ENCODE measurements around the gene TMEM108. TPM values are rescaled to one million over a fixed set of nuclear protein-coding genes. Genes with fewer than 3 reads are reported as not detected.

TMEM108 gene
- total RNA-seq, 1 experiment from 2014 or later, result not detected

- Mint-ChIP-seq H3K27ac (ENCODE audit: low read depth, unreplicated experiment) (no peak overlapping the region), H3K4me3 (ENCODE audit: unreplicated experiment) (no peak overlapping the region), H3K9me3 (ENCODE audit: unreplicated experiment) (no peaks in the 10 kb centered on the region), H3K27me3 (ENCODE audit: insufficient read depth, unreplicated experiment) (peaks cover 45% of the 10 kb centered on the region), H3K4me1 (ENCODE audit: insufficient read depth, unreplicated experiment) (no peaks in the 10 kb centered on the region), H3K36me3 (ENCODE audit: insufficient read depth, unreplicated experiment) (no peaks in the 10 kb centered on the region)
- no peak for DNase-seq (ENCODE audit: unreplicated experiment)
- TF ChIP-seq CTCF (IDR thresholded peaks at IDR 0.05; ENCODE audit: unreplicated experiment), result no peak
- intact Hi-C loops (cut with micrococcal nuclease), result no loop called here
- ChIA-PET POLR2A (no interaction called here), CTCF (no interaction called here)
- no TSS peak for BruUV-seq (replicated peaks)
Observed at GRCh38 chr3:133270631-133271030, 232.4 kb downstream of the TMEM108 start.

GRCh38 chr3:133271042-133271441 lies 232.9 kb downstream of the TMEM108 start:
- POLR2A ChIA-PET, result no interaction called here
- no peak overlapping the region for H3K4me3 Mint-ChIP-seq (ENCODE audit: unreplicated experiment)
- no TSS peak for BruUV-seq (replicated peaks)
- no peak overlapping the region for H3K27ac Mint-ChIP-seq (ENCODE audit: low read depth, unreplicated experiment)
- H3K27me3 Mint-ChIP-seq (ENCODE audit: insufficient read depth, unreplicated experiment), result peaks cover 41% of the 10 kb centered on the region
- no peaks in the 10 kb centered on the region for H3K9me3 Mint-ChIP-seq (ENCODE audit: unreplicated experiment)
- CTCF ChIA-PET, result no interaction called here
- no peak for TF ChIP-seq CTCF (IDR thresholded peaks at IDR 0.05; ENCODE audit: unreplicated experiment)
- intact Hi-C loops (cut with micrococcal nuclease), result no loop called here
- H3K36me3 Mint-ChIP-seq (ENCODE audit: insufficient read depth, unreplicated experiment), result no peaks in the 10 kb centered on the region
- DNase-seq (ENCODE audit: unreplicated experiment), result no peak
- no peaks in the 10 kb centered on the region for H3K4me1 Mint-ChIP-seq (ENCODE audit: insufficient read depth, unreplicated experiment)

GRCh38 chr3:133271539-133271938 lies 233.3 kb downstream of the TMEM108 start:
- H3K27me3 Mint-ChIP-seq (ENCODE audit: insufficient read depth, unreplicated experiment), result peaks cover 37% of the 10 kb centered on the region
- POLR2A ChIA-PET, result no interaction called here
- DNase-seq (ENCODE audit: unreplicated experiment), result no peak
- H3K9me3 Mint-ChIP-seq (ENCODE audit: unreplicated experiment), result no peaks in the 10 kb centered on the region
- no peak overlapping the region for H3K4me3 Mint-ChIP-seq (ENCODE audit: unreplicated experiment)
- BruUV-seq (replicated peaks), result no TSS peak
- H3K36me3 Mint-ChIP-seq (ENCODE audit: insufficient read depth, unreplicated experiment), result no peaks in the 10 kb centered on the region
- H3K27ac Mint-ChIP-seq (ENCODE audit: low read depth, unreplicated experiment), result no peak overlapping the region
- CTCF ChIA-PET, result interaction anchor here (0.7 to 0.9 kb wide), 2 partner anchors 110 to 318 kb away, joined by 3 read pairs; no protein-coding TSS in a partner anchor
- intact Hi-C loops (cut with micrococcal nuclease), result no loop called here
- H3K4me1 Mint-ChIP-seq (ENCODE audit: insufficient read depth, unreplicated experiment), result no peaks in the 10 kb centered on the region
- no peak for TF ChIP-seq CTCF (IDR thresholded peaks at IDR 0.05; ENCODE audit: unreplicated experiment)

GRCh38 chr3:133273346-133273745 lies 235.2 kb downstream of the TMEM108 start:
- no TSS peak for BruUV-seq (replicated peaks)
- POLR2A ChIA-PET, result no interaction called here
- intact Hi-C loops (cut with micrococcal nuclease), result no loop called here
- H3K4me3 Mint-ChIP-seq (ENCODE audit: unreplicated experiment), result no peak overlapping the region
- H3K9me3 Mint-ChIP-seq (ENCODE audit: unreplicated experiment), result no peaks in the 10 kb centered on the region
- TF ChIP-seq CTCF (IDR thresholded peaks at IDR 0.05; ENCODE audit: unreplicated experiment), result no peak
- DNase-seq (ENCODE audit: unreplicated experiment), result no peak
- H3K27ac Mint-ChIP-seq (ENCODE audit: low read depth, unreplicated experiment), result no peak overlapping the region
- no peaks in the 10 kb centered on the region for H3K36me3 Mint-ChIP-seq (ENCODE audit: insufficient read depth, unreplicated experiment)
- H3K4me1 Mint-ChIP-seq (ENCODE audit: insufficient read depth, unreplicated experiment), result no peaks in the 10 kb centered on the region
- H3K27me3 Mint-ChIP-seq (ENCODE audit: insufficient read depth, unreplicated experiment), result peaks cover 22% of the 10 kb centered on the region
- CTCF ChIA-PET, result no interaction called here
